ENCODE data around the gene RPS4Y1.

DNA sequence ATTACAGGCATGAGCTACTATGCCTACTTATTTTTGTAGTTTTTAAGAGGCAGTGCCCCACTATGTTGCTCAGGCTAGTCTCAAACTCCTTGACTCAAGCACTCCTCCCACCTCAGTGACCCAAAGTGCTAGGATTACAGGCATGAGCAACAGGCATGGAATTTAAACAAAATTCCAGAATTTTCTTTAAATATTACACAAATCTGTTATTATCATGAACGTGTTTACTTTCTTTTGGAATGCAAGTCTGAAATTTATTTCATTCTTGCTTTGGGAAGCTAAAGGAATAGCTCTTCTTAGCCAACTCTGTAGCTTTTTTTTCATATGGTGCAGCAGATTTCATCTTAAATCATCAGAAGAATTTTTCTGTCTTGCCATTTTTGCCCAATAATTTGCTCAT, 66.0 kb downstream of the RPS4Y1 start:
- TF ChIP-seq, protein P1, sequence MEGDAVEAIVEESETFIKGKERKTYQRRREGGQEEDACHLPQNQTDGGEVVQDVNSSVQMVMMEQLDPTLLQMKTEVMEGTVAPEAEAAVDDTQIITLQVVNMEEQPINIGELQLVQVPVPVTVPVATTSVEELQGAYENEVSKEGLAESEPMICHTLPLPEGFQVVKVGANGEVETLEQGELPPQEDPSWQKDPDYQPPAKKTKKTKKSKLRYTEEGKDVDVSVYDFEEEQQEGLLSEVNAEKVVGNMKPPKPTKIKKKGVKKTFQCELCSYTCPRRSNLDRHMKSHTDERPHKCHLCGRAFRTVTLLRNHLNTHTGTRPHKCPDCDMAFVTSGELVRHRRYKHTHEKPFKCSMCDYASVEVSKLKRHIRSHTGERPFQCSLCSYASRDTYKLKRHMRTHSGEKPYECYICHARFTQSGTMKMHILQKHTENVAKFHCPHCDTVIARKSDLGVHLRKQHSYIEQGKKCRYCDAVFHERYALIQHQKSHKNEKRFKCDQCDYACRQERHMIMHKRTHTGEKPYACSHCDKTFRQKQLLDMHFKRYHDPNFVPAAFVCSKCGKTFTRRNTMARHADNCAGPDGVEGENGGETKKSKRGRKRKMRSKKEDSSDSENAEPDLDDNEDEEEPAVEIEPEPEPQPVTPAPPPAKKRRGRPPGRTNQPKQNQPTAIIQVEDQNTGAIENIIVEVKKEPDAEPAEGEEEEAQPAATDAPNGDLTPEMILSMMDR (IDR thresholded peaks at IDR 0.05): no peak
- TF ChIP-seq EP300 (IDR thresholded peaks at IDR 0.05): no peak

All from stomach (tissue), 4 donors.